ENCODE data around the gene SYT7.
"Not testable (repeated sequence)": the region's sequence is repeated elsewhere in the genome, so short reads cannot be mapped to it uniquely, and the experiment has no call there.

GRCh38 chr11:61614782-61615181, 33.9 kb upstream of the SYT7 start:
- not testable (repeated sequence) for TF ChIP-seq EZH2 (IDR thresholded peaks at IDR 0.05; ENCODE audit: borderline replicate concordance, insufficient read depth, low read depth, low read length, poor library complexity, severe bottlenecking); CTCF (IDR thresholded peaks at IDR 0.05)
